Lower lobe of right lung (tissue), 2 donors: ENCODE results near the gene ZSCAN2. TPM values are rescaled to one million over a fixed set of nuclear protein-coding genes. Genes with fewer than 3 reads are reported as not detected.

Experiments
- ATAC-seq, 2 donors: fragments of 200-7000 bp; cut with Tn5 transposase; one replicate each; pipeline ENCODE4 v1.9.1; 2020 to 2022; ENCODE audit warnings: mild to moderate bottlenecking in 2 of 2, moderate library complexity in 2 of 2
- DNase-seq: peaks from one replicate; pipeline ENCODE4 v3.0.0-alpha.2; 2020
- H3K27ac ChIP-seq: fragments of 200-600 bp; one replicate; pipeline ENCODE4 v1.8.0; 2022
- H3K27me3 ChIP-seq: fragments of 200-600 bp; one replicate; pipeline ENCODE4 v1.8.0; 2022; ENCODE audit warnings: low read depth
- H3K36me3 ChIP-seq: fragments of 200-600 bp; one replicate; pipeline ENCODE4 v1.8.0; 2022; ENCODE audit warnings: mild to moderate bottlenecking
- H3K4me1 ChIP-seq: fragments of 200-600 bp; one replicate; pipeline ENCODE4 v1.8.0; 2022
- H3K4me3 ChIP-seq: fragments of 200-600 bp; one replicate; pipeline ENCODE4 v1.8.0; 2022; ENCODE audit warnings: mild to moderate bottlenecking
- H3K9me3 ChIP-seq: fragments of 200-600 bp; one replicate; pipeline ENCODE4 v1.8.0; 2022
- intact Hi-C: fragments of 100-400 bp; cut with DNase I; formaldehyde crosslinking; loops from one replicate; pipeline ENCODE4 v1.11.0; 2022
- total RNA-seq: library from RNA; stranded (reverse); fragmentation: NEBNext Ultra II Directional; extraction: Animal tissue kit (Norgen Biotek cat#: 25700); gene quantifications from one replicate; pipeline ENCODE4 v1.2.1, GENCODE V29; 2021
- TF ChIP-seq, protein P1 (sequence below): fragments of 200-600 bp; IDR thresholded peaks from one replicate; pipeline ENCODE4 v1.8.0; 2022; ENCODE audit warnings: antibody characterized with exemption, mild to moderate bottlenecking
- donor health status: DM: no; HTN: yes; CAD: no; lungs with severe emphysema.

Gene ZSCAN2
- total RNA-seq, 1 donor from 2014 or later, result 6.9 TPM

DNA sequence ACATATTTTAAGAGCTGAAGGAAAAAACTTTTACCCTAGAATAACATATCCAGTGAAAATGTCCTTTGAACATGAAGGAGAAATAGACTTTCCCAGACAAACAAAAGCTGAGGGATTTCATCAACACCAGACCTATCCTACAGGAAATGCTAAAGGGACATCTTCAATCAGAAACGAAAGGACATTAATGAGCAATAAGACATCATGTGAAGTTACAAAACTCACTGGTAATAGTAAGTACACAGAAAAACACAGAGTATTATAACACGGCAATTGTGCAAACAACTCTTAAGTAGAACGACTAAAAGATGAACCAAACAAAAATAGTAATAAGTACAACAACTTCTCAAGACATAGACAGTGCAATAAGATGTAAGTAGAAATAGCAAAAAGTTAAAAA lies 3.5 kb upstream of the ZSCAN2 start:
- no peaks in the 10 kb centered on the region for H3K27me3 ChIP-seq
- intact Hi-C loops, result no loop called here
- H3K27ac ChIP-seq, result no peak overlapping the region
- H3K4me1 ChIP-seq, result peaks cover 51% of the 10 kb centered on the region
- ATAC-seq (no peak), DNase-seq (no peak)
- H3K36me3 ChIP-seq, result no peaks in the 10 kb centered on the region
- TF ChIP-seq, protein P1, sequence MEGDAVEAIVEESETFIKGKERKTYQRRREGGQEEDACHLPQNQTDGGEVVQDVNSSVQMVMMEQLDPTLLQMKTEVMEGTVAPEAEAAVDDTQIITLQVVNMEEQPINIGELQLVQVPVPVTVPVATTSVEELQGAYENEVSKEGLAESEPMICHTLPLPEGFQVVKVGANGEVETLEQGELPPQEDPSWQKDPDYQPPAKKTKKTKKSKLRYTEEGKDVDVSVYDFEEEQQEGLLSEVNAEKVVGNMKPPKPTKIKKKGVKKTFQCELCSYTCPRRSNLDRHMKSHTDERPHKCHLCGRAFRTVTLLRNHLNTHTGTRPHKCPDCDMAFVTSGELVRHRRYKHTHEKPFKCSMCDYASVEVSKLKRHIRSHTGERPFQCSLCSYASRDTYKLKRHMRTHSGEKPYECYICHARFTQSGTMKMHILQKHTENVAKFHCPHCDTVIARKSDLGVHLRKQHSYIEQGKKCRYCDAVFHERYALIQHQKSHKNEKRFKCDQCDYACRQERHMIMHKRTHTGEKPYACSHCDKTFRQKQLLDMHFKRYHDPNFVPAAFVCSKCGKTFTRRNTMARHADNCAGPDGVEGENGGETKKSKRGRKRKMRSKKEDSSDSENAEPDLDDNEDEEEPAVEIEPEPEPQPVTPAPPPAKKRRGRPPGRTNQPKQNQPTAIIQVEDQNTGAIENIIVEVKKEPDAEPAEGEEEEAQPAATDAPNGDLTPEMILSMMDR, result no peak
- no peaks in the 10 kb centered on the region for H3K9me3 ChIP-seq
- H3K4me3 ChIP-seq, result no peak overlapping the region

DNA sequence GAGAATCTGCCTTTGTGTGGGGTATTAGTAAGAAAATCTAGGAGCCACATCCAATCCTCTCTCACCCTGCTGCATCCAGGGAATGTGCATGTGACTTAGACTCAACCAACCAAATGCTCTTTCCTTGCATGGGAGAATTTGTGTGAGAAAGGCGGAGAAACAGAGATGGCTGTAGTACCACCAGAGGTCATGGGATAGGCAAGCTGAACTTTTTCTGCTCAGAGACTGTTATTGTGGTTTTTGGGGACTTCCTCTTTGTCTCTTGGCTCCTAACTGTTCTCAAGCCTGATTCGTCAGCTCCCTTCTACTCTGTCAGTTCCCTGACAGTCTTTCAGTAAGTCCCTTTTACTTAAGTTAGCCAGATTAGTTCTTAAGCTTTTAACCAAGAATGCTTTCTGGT lies 2.6 kb upstream of the ZSCAN2 start:
- no peak overlapping the region for H3K4me3 ChIP-seq
- DNase-seq (no peak), ATAC-seq (peak in 1 of 2 donors; percentile 47)
- intact Hi-C loops, result no loop called here
- no peaks in the 10 kb centered on the region for H3K36me3 ChIP-seq
- no peaks in the 10 kb centered on the region for H3K9me3 ChIP-seq
- TF ChIP-seq, protein P1, result no peak
- H3K4me1 ChIP-seq, result peaks cover 51% of the 10 kb centered on the region
- H3K27ac ChIP-seq, result peak overlapping the region; percentile 76
- no peaks in the 10 kb centered on the region for H3K27me3 ChIP-seq

DNA sequence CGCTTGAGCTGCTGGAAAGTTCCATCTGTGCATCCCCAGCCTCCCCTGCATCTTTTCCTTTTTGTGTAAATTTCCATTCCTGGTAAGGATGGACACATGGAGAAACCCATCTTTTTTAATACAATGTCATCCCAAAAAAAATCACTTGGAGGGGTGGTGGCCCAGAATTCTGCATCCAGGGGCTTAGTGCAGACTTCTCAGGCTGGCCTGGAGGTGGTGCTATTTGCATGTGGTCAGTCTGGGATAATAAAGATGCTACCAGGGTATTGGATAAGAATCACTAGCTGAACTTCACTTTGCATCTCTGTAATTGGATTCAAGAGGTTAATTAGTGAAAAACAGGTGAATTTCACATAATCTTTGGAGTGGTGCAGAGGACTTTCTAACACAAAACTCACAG lies 1.8 kb upstream of the ZSCAN2 start:
- peaks cover 3% of the 10 kb centered on the region for H3K36me3 ChIP-seq
- intact Hi-C loops, result no loop called here
- peaks cover 51% of the 10 kb centered on the region for H3K4me1 ChIP-seq
- H3K27ac ChIP-seq, result peak overlapping the region; percentile 76
- no peak for DNase-seq
- no peak for ATAC-seq
- H3K27me3 ChIP-seq, result no peaks in the 10 kb centered on the region
- H3K9me3 ChIP-seq, result no peaks in the 10 kb centered on the region
- TF ChIP-seq, protein P1, result peak; percentile 60
- H3K4me3 ChIP-seq, result no peak overlapping the region

DNA sequence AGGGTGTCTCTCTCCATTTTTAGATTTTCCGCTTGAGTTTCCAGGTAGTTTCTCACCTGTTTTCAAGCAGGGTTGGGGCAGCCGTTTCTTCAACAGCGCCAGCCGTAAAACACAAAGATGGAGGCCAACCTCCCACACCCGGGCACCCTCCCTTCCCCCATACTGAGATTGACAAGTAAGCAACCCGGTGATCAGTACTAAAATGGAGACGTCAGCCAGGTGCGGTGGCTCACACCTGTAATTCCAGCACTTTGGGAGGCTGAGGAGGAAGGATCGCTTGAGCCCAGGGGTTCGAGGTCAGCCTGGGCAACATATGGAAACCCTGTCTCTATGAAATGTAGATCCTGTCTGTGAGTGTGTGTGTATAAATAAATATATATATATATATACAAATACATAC lies 903 bp upstream of the ZSCAN2 start:
- H3K27ac ChIP-seq, result no peak overlapping the region
- intact Hi-C loops, result no loop called here
- DNase-seq, result no peak

DNA sequence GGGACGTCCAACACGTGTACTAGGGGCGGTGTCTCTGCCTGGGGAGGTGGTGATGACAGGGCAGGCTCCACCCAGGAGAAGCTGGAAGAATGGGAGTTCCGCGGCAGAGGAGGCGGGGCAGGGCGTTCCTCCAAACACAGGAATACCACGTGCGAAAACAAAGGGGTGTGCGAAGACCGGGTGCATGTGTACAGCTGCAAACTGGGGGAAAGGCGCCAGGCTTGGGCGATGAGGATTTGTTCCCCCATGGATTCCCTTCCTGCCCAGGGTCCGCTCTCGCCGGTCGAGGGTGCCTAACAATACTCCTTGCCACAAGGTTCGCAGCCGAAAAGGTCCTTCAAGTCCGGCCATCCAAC lies 500 bp upstream of the ZSCAN2 start:
- ATAC-seq (peak; percentile 91 to 94), DNase-seq (peak; percentile 93)
- intact Hi-C loops, result no loop called here
- H3K36me3 ChIP-seq, result peaks cover 10% of the 10 kb centered on the region
- H3K9me3 ChIP-seq, result no peaks in the 10 kb centered on the region
- H3K27me3 ChIP-seq, result no peaks in the 10 kb centered on the region
- H3K4me1 ChIP-seq, result peaks cover 44% of the 10 kb centered on the region
- TF ChIP-seq, protein P1, result no peak
- H3K27ac ChIP-seq, result peak overlapping the region; percentile 78
- peak overlapping the region; percentile 95 for H3K4me3 ChIP-seq

More for the DNA sequence above, 903 bp upstream of the ZSCAN2 start:
- TF ChIP-seq, protein P1, result no peak
- no peaks in the 10 kb centered on the region for H3K27me3 ChIP-seq
- no peak for ATAC-seq
- peaks cover 6% of the 10 kb centered on the region for H3K36me3 ChIP-seq
- peak overlapping the region; percentile 95 for H3K4me3 ChIP-seq
- peaks cover 47% of the 10 kb centered on the region for H3K4me1 ChIP-seq
- no peaks in the 10 kb centered on the region for H3K9me3 ChIP-seq

DNA sequence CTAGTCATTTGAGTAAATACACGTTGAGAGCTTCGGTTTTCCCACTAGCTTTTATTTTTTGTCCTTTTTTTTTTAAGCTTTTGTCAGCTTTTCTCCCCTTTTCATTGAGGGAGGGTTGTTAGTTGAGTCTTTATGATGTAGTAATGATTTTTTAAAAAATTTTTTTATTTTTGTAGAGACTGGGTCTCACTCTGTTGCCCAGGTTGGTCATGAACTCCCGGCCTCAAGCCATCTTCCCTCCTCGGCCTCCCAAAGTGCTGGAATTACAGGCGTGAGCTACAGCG lies 688 bp downstream of the ZSCAN2 start:
- TF ChIP-seq, protein P1, result no peak
- H3K27ac ChIP-seq, result no peak overlapping the region
- H3K27me3 ChIP-seq, result no peaks in the 10 kb centered on the region
- DNase-seq (no peak), ATAC-seq (no peak)
- H3K4me1 ChIP-seq, result peaks cover 36% of the 10 kb centered on the region
- peak overlapping the region; percentile 95 for H3K4me3 ChIP-seq
- intact Hi-C loops, result no loop called here
- peaks cover 12% of the 10 kb centered on the region for H3K36me3 ChIP-seq
- no peaks in the 10 kb centered on the region for H3K9me3 ChIP-seq
